GM23248 (cell line): ENCODE data around the gene RUNX1.

Experiments
- EZH2 ChIP-seq: fragments of 200-600 bp; sonication (generic); IDR thresholded peaks from 2 replicates; pipeline ENCODE4 v1.6.1; 2018; ENCODE audit warnings: antibody characterized with exemption, mild to moderate bottlenecking; ENCODE audit not compliant: insufficient read depth, poor library complexity, severe bottlenecking
- EZH2phosphoT487 ChIP-seq: fragments of 200-600 bp; sonication (generic); IDR thresholded peaks from 2 replicates; pipeline ENCODE4 v1.6.1; 2018; ENCODE audit warnings: antibody characterized with exemption, moderate library complexity, mild to moderate bottlenecking, low read depth; ENCODE audit not compliant: insufficient read depth

GRCh38 chr21:34846601-34847112 lies 202.4 kb downstream of the RUNX1 start:
- TF ChIP-seq EZH2: no peak
- TF ChIP-seq EZH2phosphoT487: no peak
